SK-N-SH (cell line): Measurements from ENCODE around the gene CCNY.

ENCODE experiments used
- CTCF ChIP-seq: fragments of 200-600 bp; sonication (generic); IDR thresholded peaks from 2 replicates; pipeline ENCODE4 v1.6.1; 2017; ENCODE audit warnings: antibody characterized with exemption, mild to moderate bottlenecking, moderate library complexity
- SIN3A ChIP-seq: IDR thresholded peaks from 2 replicates; pipeline ENCODE4 v1.6.1; 2012; ENCODE audit warnings: low read depth, mild to moderate bottlenecking, low read length, moderate library complexity, borderline replicate concordance
- TAF1 ChIP-seq: IDR thresholded peaks from 2 replicates; pipeline ENCODE4 v1.6.1; 2012; ENCODE audit warnings: low read depth, mild to moderate bottlenecking, low read length, moderate library complexity, borderline replicate concordance
- TEAD4 ChIP-seq: IDR thresholded peaks from 2 replicates; pipeline ENCODE4 v1.4.0; 2012; ENCODE audit warnings: mild to moderate bottlenecking, borderline replicate concordance; ENCODE audit not compliant: insufficient read depth

GRCh38 chr10:35575640-35576039, 239.3 kb downstream of the CCNY start:
- TF ChIP-seq TEAD4 (no peak), TAF1 (no peak), SIN3A (no peak), CTCF (no peak)
